ENCODE measurements around the gene GGN. TPM values are rescaled to one million over a fixed set of nuclear protein-coding genes. Genes with fewer than 3 reads are reported as not detected.

The GGN gene
- total and polyA plus RNA-seq, 9 of the 15 experiments (the other 6 are each of a cell fraction or from before 2014, with no cell fraction given), result 0.15 to 0.33 TPM; not detected in 7

- TF ChIP-seq CEBPZ (IDR thresholded peaks at IDR 0.05; ENCODE audit: borderline replicate concordance, low read depth, low read length) (no peak), TCF3 (CRISPR knock-in tag; IDR thresholded peaks at IDR 0.05) (peak; percentile 90), ZMIZ1 (IDR thresholded peaks at IDR 0.05; ENCODE audit: low read depth in 2 of 2, low read length in 2 of 2) (peak in 1 of 2 experiments; percentile 62; a peak in 1 of 4 replicates), RNF2 (IDR thresholded peaks at IDR 0.05) (peak; percentile 56; the same call in 1 of the 2 replicates), TCF7 (IDR thresholded peaks at IDR 0.05; ENCODE audit: borderline replicate concordance) (peak; percentile 56; the same call in 1 of the 2 replicates), SMARCA4 (IDR thresholded peaks at IDR 0.05) (peak; percentile 88), POLR2G (IDR thresholded peaks at IDR 0.05; ENCODE audit: low read depth, low read length) (peak; percentile 69), NCOR1 (IDR thresholded peaks at IDR 0.05) (peak; percentile 88), JUND (IDR thresholded peaks at IDR 0.05; ENCODE audit: borderline replicate concordance, low read depth, low read length) (peak; percentile 38; the same call in 1 of the 2 replicates), JUND (tag; IDR thresholded peaks at IDR 0.05; ENCODE audit: borderline replicate concordance, low read depth, low read length) (peak; percentile 31; the same call in 1 of the 3 replicates), ETS1 (conservative IDR thresholded peaks at IDR 0.05; ENCODE audit: control insufficient read depth, low read depth, low read length) (peak; percentile 78; the same call in 1 of the 2 replicates)
- TF ChIP-seq, protein P1, sequence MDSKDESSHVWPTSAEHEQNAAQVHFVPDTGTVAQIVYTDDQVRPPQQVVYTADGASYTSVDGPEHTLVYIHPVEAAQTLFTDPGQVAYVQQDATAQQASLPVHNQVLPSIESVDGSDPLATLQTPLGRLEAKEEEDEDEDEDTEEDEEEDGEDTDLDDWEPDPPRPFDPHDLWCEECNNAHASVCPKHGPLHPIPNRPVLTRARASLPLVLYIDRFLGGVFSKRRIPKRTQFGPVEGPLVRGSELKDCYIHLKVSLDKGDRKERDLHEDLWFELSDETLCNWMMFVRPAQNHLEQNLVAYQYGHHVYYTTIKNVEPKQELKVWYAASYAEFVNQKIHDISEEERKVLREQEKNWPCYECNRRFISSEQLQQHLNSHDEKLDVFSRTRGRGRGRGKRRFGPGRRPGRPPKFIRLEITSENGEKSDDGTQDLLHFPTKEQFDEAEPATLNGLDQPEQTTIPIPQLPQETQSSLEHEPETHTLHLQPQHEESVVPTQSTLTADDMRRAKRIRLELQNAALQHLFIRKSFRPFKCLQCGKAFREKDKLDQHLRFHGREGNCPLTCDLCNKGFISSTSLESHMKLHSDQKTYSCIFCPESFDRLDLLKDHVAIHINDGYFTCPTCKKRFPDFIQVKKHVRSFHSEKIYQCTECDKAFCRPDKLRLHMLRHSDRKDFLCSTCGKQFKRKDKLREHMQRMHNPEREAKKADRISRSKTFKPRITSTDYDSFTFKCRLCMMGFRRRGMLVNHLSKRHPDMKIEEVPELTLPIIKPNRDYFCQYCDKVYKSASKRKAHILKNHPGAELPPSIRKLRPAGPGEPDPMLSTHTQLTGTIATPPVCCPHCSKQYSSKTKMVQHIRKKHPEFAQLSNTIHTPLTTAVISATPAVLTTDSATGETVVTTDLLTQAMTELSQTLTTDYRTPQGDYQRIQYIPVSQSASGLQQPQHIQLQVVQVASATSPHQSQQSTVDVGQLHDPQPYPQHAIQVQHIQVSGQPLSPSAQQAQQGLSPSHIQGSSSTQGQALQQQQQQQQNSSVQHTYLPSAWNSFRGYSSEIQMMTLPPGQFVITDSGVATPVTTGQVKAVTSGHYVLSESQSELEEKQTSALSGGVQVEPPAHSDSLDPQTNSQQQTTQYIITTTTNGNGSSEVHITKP (IDR thresholded peaks at IDR 0.05; ENCODE audit: partially characterized antibody), result peak; percentile 79
- TF ChIP-seq, protein P2, sequence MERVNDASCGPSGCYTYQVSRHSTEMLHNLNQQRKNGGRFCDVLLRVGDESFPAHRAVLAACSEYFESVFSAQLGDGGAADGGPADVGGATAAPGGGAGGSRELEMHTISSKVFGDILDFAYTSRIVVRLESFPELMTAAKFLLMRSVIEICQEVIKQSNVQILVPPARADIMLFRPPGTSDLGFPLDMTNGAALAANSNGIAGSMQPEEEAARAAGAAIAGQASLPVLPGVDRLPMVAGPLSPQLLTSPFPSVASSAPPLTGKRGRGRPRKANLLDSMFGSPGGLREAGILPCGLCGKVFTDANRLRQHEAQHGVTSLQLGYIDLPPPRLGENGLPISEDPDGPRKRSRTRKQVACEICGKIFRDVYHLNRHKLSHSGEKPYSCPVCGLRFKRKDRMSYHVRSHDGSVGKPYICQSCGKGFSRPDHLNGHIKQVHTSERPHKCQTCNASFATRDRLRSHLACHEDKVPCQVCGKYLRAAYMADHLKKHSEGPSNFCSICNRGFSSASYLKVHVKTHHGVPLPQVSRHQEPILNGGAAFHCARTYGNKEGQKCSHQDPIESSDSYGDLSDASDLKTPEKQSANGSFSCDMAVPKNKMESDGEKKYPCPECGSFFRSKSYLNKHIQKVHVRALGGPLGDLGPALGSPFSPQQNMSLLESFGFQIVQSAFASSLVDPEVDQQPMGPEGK (CRISPR knock-in tag; IDR thresholded peaks at IDR 0.05; ENCODE audit: borderline replicate concordance), result no peak
These were observed 25.1 kb upstream of the GGN start (continued) for GRCh38 chr19:38412961-38413360.

Measured in K562 (cell line).